Stimulated activated CD4-positive, alpha-beta T cell treated with anti-CD3 and anti-CD28 coated beads, Interleukin-2, amount 100 ng/mL, for 48 hours (primary cell): Measurements from ENCODE around the gene GFI1.

Source experiments
- DNase-seq, 2 donors: peaks; one replicate each; pipeline ENCODE4 v3.0.0-alpha.2; 2020

Gene GFI1

GRCh38 chr1:92487078-92487605 is 417 bp upstream of the GFI1 start:
- no peak for DNase-seq

- peak; percentile 78 to 83 for DNase-seq
Observed at GRCh38 chr1:92485381-92486250, 1.1 kb downstream of the GFI1 start.

- peak; percentile 63 to 64 for DNase-seq
Observed at GRCh38 chr1:92484472-92485380, 2.0 kb downstream of the GFI1 start.

- DNase-seq = peak; percentile 60 to 68
Observed at GRCh38 chr1:92483610-92484471, 2.9 kb downstream of the GFI1 start.

GRCh38 chr1:92482665-92483609 is 3.8 kb downstream of the GFI1 start:
- DNase-seq = no peak

- no peak for DNase-seq
Observed at GRCh38 chr1:92481971-92482664, 4.6 kb downstream of the GFI1 start.

GRCh38 chr1:92481599-92481925 is 5.2 kb downstream of the GFI1 start:
- no peak for DNase-seq

GRCh38 chr1:92480813-92481598 is 5.7 kb downstream of the GFI1 start:
- DNase-seq = no peak

- no peak for DNase-seq
Observed at GRCh38 chr1:92480200-92480812, 6.4 kb downstream of the GFI1 start.

GRCh38 chr1:92479587-92479986 is 7.1 kb downstream of the GFI1 start:
- no peak for DNase-seq

- no peak for DNase-seq
Observed at GRCh38 chr1:92478393-92478792, 8.3 kb downstream of the GFI1 start.

GRCh38 chr1:92476071-92476631 is 10.6 kb downstream of the GFI1 start:
- DNase-seq = peak in 1 of 2 donors; percentile 46

- DNase-seq = no peak
Observed at GRCh38 chr1:92475029-92475428, 11.7 kb downstream of the GFI1 start.

GRCh38 chr1:92473781-92474495 is 12.8 kb downstream of the GFI1 start:
- DNase-seq = no peak

GRCh38 chr1:92470216-92470615 is 16.5 kb downstream of the GFI1 start:
- no peak for DNase-seq

- no peak for DNase-seq
Observed at GRCh38 chr1:92466683-92467352, 19.9 kb downstream of the GFI1 start.

GRCh38 chr1:92465256-92465647 is 21.5 kb downstream of the GFI1 start:
- DNase-seq = no peak
